Pancreas (tissue), 10 donors: ENCODE measurements around the gene UBE2J2. TPM values are rescaled to one million over a fixed set of nuclear protein-coding genes. Genes with fewer than 3 reads are reported as not detected.
A peak's percentile ranks its signal among the peaks of the same experiment; 100 is the strongest.

Experiments used
- ATAC-seq, 4 donors: fragments of 200-7000 bp; cut with Tn5 transposase; one replicate each; pipeline versions ENCODE4 v1.8.0 to v1.9.1; 2020; ENCODE audit warnings: mild to moderate bottlenecking in 4 of 4, moderate library complexity in 4 of 4
- DNase-seq, 6 donors: peaks; one replicate each; pipeline ENCODE4 v3.0.0-alpha.2; 2020
- FAIRE-seq: peaks from 2 replicates; lab custom pipeline; 2012; peaks lifted over from hg19 to GRCh38; lab: Jason Lieb, UNC
- H3K27ac ChIP-seq, 4 donors: fragments of 200-600 bp; sonication (generic); 1 replicate in 3 of 4; 2 replicates in 1 of 4; pipeline versions ENCODE4 v1.5.0 to v1.8.0; 2020
- H3K27me3 ChIP-seq, 4 donors: fragments of 200-600 bp; one replicate each; pipeline ENCODE4 v1.8.0; 2021
- H3K36me3 ChIP-seq, 3 donors: fragments of 200-600 bp; sonication (generic) in 1 of 3; one replicate each; pipeline versions ENCODE4 v1.5.0 to v1.8.0; 2020 to 2021
- H3K4me1 ChIP-seq, 3 donors: fragments of 200-600 bp; one replicate each; pipeline ENCODE4 v1.8.0; 2021
- H3K4me3 ChIP-seq, 4 donors: fragments of 200-600 bp; sonication (generic) in 2 of 4; one replicate each; pipeline versions ENCODE4 v1.5.0 to v1.8.0; 2020 to 2021
- H3K9me3 ChIP-seq, 4 donors: fragments of 200-600 bp; one replicate each; pipeline ENCODE4 v1.8.0; 2021
- WGBS, 2 donors: extraction: QIAGEN DNeasy Blood & Tissue Kit; methylation state at CpG; one replicate each; pipeline ENCODE4 v1.1.7; 2013; 5-methylcytosine and 5-hydroxymethylcytosine counted together
- intact Hi-C, 3 donors: fragments of 100-400 bp; cut with DNase I; formaldehyde crosslinking; loops; one replicate each; pipeline versions ENCODE4 v1.11.1 to v1.14.2; 2022
- polyA plus RNA-seq, 2 donors: library from polyadenylated mRNA; stranded (reverse); fragments of 200-250 nt; gene quantifications; one replicate each; pipeline ENCODE4 v1.2.3, GENCODE V29; 2013
- total RNA-seq, 6 donors: library from RNA; stranded (reverse); fragmentation: NEBNext Ultra II Directional in 4 of 6; extraction: Animal tissue kit (Norgen Biotek cat#: 25700) in 4 of 6; gene quantifications; one replicate each; pipeline versions ENCODE4 v1.2.1 to v1.2.4, GENCODE V29; 2021 to 2023
- TF ChIP-seq, protein P1 (sequence below), 4 donors: fragments of 200-600 bp; sonication (generic) in 3 of 4; IDR thresholded peaks; one replicate each; pipeline versions ENCODE4 v1.5.0 to v1.8.0; 2021; ENCODE audit warnings: antibody characterized with exemption in 4 of 4
- donor health status: healthy with polysubstance abuse.
- donor health status: DM: no; HTN: no; CAD: no; lungs with moderate emphysema.
- donor health status: DM: no; HTN: no; CAD: no.
- donor health status: control.
- donor health status: control.
- donor health status: Bipolar disorder and iron deficiency.
- donor health status: DM: yes; HTN: yes; CAD: no.
- donor health status: DM: no; HTN: no; CAD: no.
- donor health status: DM: no; HTN: no; CAD: no.
- donor health status: DM: yes; HTN: yes; CAD: no.

The UBE2J2 gene
- total and polyA plus RNA-seq, 8 donors = 20.8 to 44.5 (median 22.7) TPM

DNA sequence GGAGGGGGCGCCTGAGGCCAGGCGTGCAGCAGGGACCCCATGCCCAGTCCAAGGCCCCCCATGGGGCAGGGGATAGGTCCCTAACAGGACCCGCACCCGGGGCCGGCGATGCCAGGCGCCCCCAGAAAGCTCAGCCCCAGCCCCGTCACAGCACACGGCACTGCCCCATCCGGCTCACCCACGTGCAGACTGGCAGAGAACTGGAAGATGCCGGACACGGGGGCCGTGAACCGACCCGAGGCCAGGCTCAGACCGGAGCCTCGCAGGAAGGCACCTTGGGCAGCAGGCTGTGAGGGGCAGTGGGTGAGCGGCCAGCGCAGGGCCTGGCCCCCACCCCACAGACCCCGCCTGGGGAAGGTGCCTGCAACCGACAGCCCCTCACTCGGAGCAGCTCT lies 30.4 kb downstream of the UBE2J2 start:
- Histone ChIP-seq H3K9me3 (no peaks in the 10 kb centered on the region), H3K27me3 (no peaks in the 10 kb centered on the region), H3K27ac (no peak overlapping the region), H3K4me1 (no peaks in the 10 kb centered on the region), H3K4me3 (no peak overlapping the region), H3K36me3 (no peaks in the 10 kb centered on the region)
- 90 to 93% methylated on average over 23 of the region's 23 CpGs for WGBS, 2 donors
- no peak for ATAC-seq
- FAIRE-seq = no peak
- TF ChIP-seq, protein P1, sequence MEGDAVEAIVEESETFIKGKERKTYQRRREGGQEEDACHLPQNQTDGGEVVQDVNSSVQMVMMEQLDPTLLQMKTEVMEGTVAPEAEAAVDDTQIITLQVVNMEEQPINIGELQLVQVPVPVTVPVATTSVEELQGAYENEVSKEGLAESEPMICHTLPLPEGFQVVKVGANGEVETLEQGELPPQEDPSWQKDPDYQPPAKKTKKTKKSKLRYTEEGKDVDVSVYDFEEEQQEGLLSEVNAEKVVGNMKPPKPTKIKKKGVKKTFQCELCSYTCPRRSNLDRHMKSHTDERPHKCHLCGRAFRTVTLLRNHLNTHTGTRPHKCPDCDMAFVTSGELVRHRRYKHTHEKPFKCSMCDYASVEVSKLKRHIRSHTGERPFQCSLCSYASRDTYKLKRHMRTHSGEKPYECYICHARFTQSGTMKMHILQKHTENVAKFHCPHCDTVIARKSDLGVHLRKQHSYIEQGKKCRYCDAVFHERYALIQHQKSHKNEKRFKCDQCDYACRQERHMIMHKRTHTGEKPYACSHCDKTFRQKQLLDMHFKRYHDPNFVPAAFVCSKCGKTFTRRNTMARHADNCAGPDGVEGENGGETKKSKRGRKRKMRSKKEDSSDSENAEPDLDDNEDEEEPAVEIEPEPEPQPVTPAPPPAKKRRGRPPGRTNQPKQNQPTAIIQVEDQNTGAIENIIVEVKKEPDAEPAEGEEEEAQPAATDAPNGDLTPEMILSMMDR (IDR thresholded peaks at IDR 0.05) = no peak
- DNase-seq = peak in 2 of 6 donors; percentile 45 to 74
- intact Hi-C loops = loop anchor here in 1 of 3 donors (10.0 kb wide), 1 partner anchor 118 kb away; no protein-coding TSS in a partner anchor

DNA sequence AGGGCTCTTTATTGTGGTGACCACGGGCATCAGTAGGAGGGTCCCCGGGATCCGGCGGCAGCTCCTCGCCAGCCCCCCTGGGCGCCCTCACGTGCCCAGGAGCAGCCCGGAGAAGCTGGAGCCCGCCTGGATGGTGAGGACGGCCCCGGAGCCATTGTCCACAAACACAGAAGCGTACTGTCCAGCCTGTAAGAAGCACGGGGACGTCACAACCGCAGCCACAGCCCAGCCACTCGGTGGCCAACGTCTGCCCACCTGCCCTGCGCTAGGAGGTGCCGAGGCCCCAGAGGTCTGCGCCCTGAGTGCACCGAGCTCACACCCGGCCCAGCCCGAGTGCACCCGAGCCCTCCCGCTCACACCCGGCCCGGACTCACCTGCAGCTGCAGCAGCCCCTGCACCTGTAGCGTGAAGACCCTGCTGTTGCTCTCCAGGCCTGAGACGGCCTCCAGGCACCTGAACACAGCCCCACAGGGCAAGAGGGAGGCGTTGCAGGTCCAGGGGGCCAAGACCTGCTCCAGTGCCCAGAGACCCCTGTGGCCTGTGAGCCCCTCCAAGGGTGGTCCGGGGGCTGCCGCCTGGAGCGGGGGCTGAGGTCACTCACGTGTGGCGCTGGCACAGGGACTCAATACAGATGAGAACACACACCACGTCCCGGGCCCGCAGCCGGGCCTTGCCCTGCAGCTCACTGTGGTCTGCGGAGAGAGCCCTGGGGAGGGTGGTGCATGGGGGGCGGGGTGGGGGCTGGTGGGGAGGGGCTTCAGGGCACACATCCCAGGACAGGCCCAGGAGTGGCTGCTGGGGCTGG lies 31.0 kb downstream of the UBE2J2 start:
- TF ChIP-seq, protein P1 (IDR thresholded peaks at IDR 0.05) = no peak
- ATAC-seq (no peak), FAIRE-seq (no peak), DNase-seq (peak in 2 of 6 donors; percentile 55 to 68)
- Histone ChIP-seq H3K36me3 (no peaks in the 10 kb centered on the region), H3K27me3 (no peaks in the 10 kb centered on the region), H3K4me1 (no peaks in the 10 kb centered on the region), H3K27ac (no peak overlapping the region), H3K9me3 (no peaks in the 10 kb centered on the region), H3K4me3 (no peak overlapping the region)
- intact Hi-C loops = loop anchor here in 1 of 3 donors (10.0 kb wide), 1 partner anchor 118 kb away; no protein-coding TSS in a partner anchor
- 82 to 89% methylated on average over 41 of the region's 41 CpGs for WGBS, 2 donors

DNA sequence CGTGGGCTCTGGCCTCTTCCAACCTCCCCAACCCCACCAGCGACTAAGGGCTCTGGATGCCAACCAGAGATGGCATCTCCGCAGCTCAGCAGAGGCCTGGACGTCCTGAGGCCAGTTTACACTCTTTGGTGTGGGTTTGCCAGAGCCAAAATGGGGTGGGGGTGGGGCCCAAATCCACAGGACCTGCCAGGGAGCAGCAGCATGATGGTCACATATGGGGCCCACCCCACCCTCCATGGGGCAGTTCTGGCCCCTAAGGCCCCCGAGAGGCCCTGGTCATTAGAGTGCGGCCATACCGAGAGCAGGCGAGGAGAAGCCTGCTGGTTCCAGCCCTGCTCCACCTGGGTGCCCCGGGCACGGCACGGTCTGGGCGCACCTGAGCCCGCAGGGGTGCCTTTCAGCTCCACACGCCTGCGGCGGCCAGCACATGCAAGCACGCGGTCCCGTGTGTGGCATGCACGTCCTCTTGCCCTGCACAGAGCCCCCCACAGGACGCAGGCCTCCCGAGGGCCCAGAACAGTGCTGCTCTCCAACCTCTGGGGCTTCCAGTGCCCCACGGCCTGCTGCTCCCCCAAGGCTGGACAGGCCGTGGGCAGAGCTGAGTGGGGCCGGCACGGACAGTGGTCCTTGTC lies 31.9 kb downstream of the UBE2J2 start:
- DNase-seq (peak in 1 of 6 donors; percentile 71), FAIRE-seq (no peak), ATAC-seq (no peak)
- Histone ChIP-seq H3K27me3 (no peaks in the 10 kb centered on the region), H3K27ac (no peak overlapping the region), H3K4me3 (no peak overlapping the region), H3K4me1 (no peaks in the 10 kb centered on the region), H3K36me3 (no peaks in the 10 kb centered on the region), H3K9me3 (no peaks in the 10 kb centered on the region)
- intact Hi-C loops = loop anchor here in 1 of 3 donors (10.0 kb wide), 1 partner anchor 117 kb away; no protein-coding TSS in a partner anchor
- TF ChIP-seq, protein P1 (IDR thresholded peaks at IDR 0.05) = no peak
- WGBS, 2 donors = 81 to 88% methylated on average over 26 of the region's 26 CpGs

DNA sequence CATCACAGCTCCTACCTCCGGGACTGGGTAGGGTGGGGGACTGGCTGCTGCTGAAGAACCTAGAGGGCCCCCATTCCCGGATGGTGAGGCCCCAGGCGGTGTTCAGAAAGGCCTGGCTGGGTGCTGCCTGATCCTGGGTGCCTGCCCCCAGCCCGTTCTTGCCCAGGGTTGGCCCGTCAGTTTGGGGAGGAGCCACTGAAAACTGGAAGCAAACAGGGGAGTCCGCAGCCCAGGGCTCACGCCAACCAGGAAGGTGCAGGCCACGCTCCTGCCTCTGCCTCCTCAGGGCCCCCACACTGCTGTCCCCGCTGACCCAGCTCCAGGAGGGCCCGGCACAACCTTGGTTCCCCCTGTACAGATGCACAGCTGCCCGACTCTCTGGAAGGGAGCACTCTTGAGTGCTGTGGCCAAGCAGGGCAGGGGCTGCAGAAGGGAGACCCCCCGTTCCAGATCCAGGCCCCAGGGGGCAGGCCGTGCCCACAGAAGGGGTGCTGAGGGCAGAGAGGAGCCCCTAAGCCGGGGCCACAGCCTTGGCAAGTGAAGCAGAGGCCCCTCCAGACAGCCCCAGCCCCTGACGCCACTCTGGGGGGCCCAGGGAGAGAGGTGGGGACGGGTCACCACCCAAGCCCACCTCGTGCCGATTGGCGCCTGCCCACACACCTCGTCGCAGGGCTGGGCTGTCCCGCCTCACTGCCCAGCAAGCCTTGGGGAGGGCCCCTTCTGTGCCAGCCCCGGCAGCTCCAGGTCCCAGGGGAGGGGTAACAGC lies 32.6 kb downstream of the UBE2J2 start:
- intact Hi-C loops = loop anchor here in 1 of 3 donors (10.0 kb wide), 1 partner anchor 116 kb away; no protein-coding TSS in a partner anchor
- no peak for FAIRE-seq
- no peak for ATAC-seq
- H3K27ac ChIP-seq = no peak overlapping the region
- WGBS, 2 donors = 44 to 55% methylated on average over 21 to 23 of the region's 23 CpGs
- H3K9me3 ChIP-seq = no peaks in the 10 kb centered on the region
- no peaks in the 10 kb centered on the region for H3K4me1 ChIP-seq
- TF ChIP-seq, protein P1 (IDR thresholded peaks at IDR 0.05) = no peak
- H3K4me3 ChIP-seq = no peak overlapping the region
- H3K36me3 ChIP-seq = no peaks in the 10 kb centered on the region
- no peaks in the 10 kb centered on the region for H3K27me3 ChIP-seq
- DNase-seq = peak in 1 of 6 donors; percentile 69
